ENCODE measurements around the gene MAST2.
"Not testable (repeated sequence)": the region's sequence is repeated elsewhere in the genome, so short reads cannot be mapped to it uniquely, and the experiment has no call there.

Gene MAST2

GRCh38 chr1:45814776-45815175 lies 11.4 kb downstream of the MAST2 start:
- DNase-seq (ENCODE audit: low spot score), result no peak

- no peak for DNase-seq (ENCODE audit: low spot score)
Observed at GRCh38 chr1:45815667-45816458, 12.5 kb downstream of the MAST2 start.

GRCh38 chr1:45820173-45820572 lies 16.8 kb downstream of the MAST2 start:
- DNase-seq (ENCODE audit: low spot score), result no peak

DNA sequence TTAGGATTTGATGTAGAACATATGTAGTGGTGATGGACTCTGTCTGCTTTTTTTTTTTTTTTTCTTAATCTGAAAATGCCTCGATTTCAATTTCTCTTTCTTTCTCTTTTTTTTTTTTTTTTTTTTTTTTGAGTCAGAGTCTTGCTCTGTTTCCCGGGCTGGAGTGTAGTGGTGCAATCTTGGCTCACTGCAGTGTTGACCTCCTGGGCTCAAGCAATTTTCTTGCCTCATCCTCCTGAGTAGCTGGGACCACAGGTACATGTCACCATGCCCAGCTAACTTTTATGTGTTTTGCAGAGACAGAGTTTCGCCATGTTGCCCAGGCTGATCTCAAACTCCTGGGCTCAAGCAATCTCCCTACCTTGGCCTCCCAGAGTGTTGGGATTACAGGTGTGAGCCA lies 17.4 kb downstream of the MAST2 start:
- DNase-seq (ENCODE audit: low spot score), result no peak

GRCh38 chr1:45822644-45823043 lies 19.2 kb downstream of the MAST2 start:
- no peak for DNase-seq (ENCODE audit: low spot score)

DNA sequence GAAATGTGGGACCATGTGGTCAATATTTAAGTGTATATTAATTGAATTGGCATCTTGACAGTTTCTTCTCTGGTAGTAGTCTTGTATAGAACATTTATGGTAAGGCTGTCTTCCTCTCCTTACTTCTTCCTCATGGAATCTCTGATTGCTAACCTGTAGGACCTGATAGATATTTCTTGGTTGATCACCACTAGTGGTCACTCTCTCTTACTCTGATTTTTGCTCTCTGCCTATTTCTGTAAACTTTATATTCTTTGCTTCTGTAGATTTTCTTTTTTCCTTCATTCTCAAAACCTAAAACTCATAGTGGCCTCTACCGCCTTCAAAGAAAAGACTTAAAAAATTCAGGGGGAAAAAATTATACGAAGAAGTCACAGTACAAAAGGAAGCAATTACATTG lies 21.2 kb downstream of the MAST2 start:
- no peak for DNase-seq (ENCODE audit: low spot score)

- no peak for DNase-seq (ENCODE audit: low spot score)
Observed at GRCh38 chr1:45827256-45827655, 23.8 kb downstream of the MAST2 start.

GRCh38 chr1:45828841-45829240 lies 25.4 kb downstream of the MAST2 start:
- no peak for DNase-seq (ENCODE audit: low spot score)

DNA sequence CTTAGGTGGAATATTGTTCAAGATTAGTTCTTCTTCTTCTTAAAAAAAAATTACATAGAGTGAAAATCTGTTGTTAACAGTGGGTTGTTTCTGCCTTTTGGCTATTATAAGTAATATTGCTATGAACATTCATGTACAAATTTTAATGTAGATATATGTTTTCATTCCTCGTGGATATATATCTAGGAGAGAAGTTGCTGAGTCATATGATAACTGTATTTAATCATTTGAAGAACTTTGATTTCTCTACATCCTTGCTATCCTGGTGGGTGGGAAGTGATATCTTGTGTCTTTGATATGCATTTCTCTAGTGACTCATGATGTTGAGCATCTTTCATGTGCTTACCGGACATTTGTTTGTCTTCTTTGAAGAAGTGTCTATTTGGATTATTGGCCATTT lies 29.9 kb downstream of the MAST2 start:
- no peak for DNase-seq (ENCODE audit: low spot score)

DNA sequence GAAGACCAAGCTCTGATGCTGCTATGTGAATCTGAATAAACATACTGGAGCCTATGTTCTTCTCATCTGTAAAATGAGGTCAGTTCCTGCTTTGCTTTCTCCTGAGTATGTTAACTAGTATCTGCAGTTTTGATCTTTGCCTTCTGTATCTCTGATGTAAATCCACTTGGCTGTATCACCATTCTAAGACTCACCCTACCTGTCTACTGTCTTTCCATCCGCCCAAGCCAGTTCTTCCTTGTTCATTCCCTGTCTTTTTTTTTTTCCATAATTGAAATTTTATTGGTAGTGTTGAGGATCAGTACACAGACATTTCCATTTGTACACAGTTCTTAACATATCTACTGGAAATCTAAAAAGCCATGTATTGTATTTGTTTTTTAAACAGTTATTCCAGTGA lies 31.3 kb downstream of the MAST2 start:
- DNase-seq (ENCODE audit: low spot score), result no peak

GRCh38 chr1:45836451-45836850 lies 33.0 kb downstream of the MAST2 start:
- DNase-seq (ENCODE audit: low spot score), result no peak

- DNase-seq (ENCODE audit: low spot score), result not testable (repeated sequence)
Observed at GRCh38 chr1:45836861-45837260, 33.4 kb downstream of the MAST2 start.

DNA sequence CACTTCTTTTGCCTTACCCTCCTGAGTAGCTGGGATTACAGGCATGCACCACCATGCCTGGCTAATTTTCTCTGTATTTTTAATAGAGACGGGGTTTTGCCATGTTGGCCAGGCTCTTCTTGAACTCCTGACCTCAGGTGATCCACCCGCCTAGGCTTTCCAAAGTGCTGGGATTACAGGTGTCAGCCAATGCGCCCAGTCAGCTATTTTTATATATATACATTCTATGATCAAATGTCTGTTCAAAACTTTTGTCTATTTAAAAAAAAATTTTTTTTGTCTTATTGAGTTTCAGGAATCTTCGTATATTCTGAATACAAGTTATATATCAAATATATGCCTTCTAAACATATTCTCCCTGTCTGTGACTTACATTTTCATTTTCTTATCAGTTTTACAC lies 34.9 kb downstream of the MAST2 start:
- DNase-seq (ENCODE audit: low spot score), result not testable (repeated sequence)

DNA sequence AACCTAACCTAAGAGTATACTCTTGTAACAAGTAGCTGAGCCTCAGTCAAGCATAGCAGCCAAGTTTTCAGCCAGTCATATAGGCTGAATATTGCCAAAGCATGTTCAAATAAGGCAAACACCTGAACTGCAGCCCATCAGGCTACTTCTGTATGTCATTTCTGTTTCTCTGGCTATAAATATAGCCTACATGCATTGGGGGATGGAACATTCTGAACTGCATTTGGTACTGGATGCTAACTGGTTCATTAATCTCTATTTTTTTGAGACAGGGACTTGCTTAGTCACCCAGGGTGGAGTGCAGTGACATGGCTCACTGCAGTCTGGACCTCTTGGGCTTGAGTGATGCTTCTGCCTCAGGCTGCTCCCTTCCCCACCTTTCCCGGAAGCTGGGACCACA lies 37.3 kb downstream of the MAST2 start:
- no peak for DNase-seq (ENCODE audit: low spot score)

- DNase-seq (ENCODE audit: low spot score), result no peak
Observed at GRCh38 chr1:45842786-45843185, 39.4 kb downstream of the MAST2 start.

GRCh38 chr1:45843474-45843905 lies 40.1 kb downstream of the MAST2 start:
- DNase-seq (ENCODE audit: low spot score), result no peak

DNA sequence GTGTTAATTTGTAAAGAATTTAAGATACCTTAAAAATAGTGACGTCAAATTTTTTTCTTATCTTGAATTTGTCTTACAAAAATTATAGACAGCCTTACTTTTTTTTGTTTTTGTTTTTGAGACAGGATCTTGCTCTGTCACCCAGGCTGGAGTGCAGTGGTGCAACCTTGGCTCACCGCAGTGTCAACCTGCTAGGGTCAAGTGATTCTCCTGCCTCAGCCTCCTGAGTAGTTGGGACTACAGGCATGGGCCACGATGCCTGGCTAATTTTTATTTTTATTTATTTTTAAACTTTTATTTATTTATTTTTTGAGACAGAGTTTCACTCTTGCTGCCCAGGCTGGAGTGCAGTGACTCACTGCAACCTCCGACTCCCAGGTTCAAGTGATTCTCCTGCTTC lies 40.6 kb downstream of the MAST2 start:
- DNase-seq (ENCODE audit: low spot score), result not testable (repeated sequence)

- no peak for DNase-seq (ENCODE audit: low spot score)
Observed at GRCh38 chr1:45846931-45847330, 43.5 kb downstream of the MAST2 start.

DNA sequence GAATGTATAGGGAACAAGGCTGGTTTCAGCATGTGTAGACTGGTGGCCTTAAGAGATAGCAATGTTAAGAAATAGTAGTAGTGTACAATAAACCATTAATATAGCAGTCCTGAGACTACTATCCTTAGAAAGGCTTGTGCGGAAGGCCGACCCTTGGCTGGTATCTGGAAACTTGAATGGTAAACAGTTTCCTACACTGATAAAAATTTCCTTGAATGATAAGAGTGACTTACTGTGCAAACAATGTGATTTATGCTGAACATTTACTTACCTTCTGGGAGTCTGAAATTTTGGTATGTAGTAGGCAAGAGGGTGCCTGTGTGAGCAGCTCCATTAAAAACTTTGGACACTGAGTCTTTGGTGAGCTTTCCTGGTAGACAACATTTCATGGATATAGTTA lies 44.7 kb downstream of the MAST2 start:
- no peak for DNase-seq (ENCODE audit: low spot score)

GRCh38 chr1:45848714-45849113 lies 45.3 kb downstream of the MAST2 start:
- no peak for DNase-seq (ENCODE audit: low spot score)

DNA sequence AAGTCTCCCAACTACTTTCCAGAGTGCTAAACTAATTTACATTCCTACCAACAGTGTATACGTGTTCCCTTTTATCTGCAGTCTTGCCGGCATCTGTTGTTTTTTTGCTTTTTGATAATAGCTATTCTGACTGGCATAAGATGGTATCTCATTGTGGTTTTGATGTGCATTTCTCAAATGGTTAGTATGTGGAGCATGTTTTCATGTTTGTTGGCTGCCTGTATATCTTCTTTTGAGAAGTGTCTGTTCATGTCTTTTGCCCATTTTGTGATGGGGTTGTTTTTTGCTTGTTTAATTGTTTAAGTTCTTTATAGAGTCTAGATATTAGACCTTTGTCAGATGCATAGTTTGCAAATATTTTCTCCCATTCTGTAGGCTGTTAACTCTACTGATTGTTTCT lies 46.6 kb downstream of the MAST2 start:
- no peak for DNase-seq (ENCODE audit: low spot score)

GRCh38 chr1:45854724-45855123 lies 51.3 kb downstream of the MAST2 start:
- no peak for DNase-seq (ENCODE audit: low spot score)

DNA sequence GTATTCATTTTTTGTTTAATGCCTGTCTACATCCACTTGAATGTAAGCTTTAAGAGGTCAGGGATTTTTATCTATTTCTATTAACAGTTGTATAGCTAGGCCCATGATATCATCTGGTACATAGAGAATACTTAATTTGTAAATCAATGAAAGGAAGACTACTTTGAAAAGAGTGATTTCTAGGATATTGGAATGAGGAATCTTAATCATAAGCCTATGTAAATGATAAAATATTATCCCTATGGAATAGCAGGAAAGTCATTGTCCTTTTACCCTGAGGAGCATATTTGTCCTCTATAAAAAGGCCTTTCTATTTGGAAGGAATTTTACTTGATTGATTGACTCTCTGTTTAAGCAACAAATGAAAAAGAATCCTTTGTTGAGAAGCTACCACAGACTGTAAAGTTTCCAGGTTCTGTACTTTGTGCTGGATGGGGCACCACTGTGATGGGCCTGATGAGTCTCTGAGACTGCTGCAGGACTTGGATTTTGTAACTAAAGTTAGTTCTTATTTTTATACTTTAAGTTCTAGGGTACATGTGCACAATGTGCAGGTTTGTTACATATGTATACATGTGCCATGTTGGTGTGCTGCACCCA lies 53.8 kb downstream of the MAST2 start:
- no peak for DNase-seq (ENCODE audit: low spot score)

Data from ecto neural progenitor cell (in vitro differentiated cells).